Upper lobe of left lung (tissue), 4 donors: ENCODE measurements around the gene RNF187.

Experiments
- CTCF ChIP-seq, 6 experiments: fragments of 450-650 bp in 4 of 6; fragments of 200-600 bp in 2 of 6; sonication (generic) in 2 of 6; IDR thresholded peaks; one replicate each; pipeline ENCODE4 v1.5.1; 2016 to 2019; ENCODE audit warnings: antibody characterized with exemption in 6 of 6
- EP300 ChIP-seq, 4 donors: sonication (generic); formaldehyde crosslinking; IDR thresholded peaks; one replicate each; pipeline ENCODE4 v1.5.1; 2017; ENCODE audit warnings: antibody characterized with exemption in 4 of 4, control low read depth in 2 of 4
- POLR2A ChIP-seq, 4 donors: fragments of 450-650 bp; IDR thresholded peaks; one replicate each; pipeline ENCODE4 v1.5.1; 2016 to 2017; ENCODE audit warnings: antibody characterized with exemption in 4 of 4, mild to moderate bottlenecking in 2 of 4
- POLR2AphosphoS5 ChIP-seq, 2 donors: sonication (generic); formaldehyde crosslinking; IDR thresholded peaks; one replicate each; pipeline ENCODE4 v1.5.1; 2017; ENCODE audit warnings: antibody characterized with exemption in 2 of 2

- TF ChIP-seq CTCF (IDR thresholded peaks at IDR 0.05), result peak in 5 of 6 experiments; percentile 45 to 58 (median 52)
- no peak for TF ChIP-seq POLR2A (IDR thresholded peaks at IDR 0.05)
- no peak for TF ChIP-seq POLR2AphosphoS5 (IDR thresholded peaks at IDR 0.05)
- TF ChIP-seq EP300 (IDR thresholded peaks at IDR 0.05), result no peak
These were observed 28.1 kb downstream of the RNF187 start for GRCh38 chr1:228515200-228515834.
